Measurements from ENCODE around the gene SYT7.

SYT7 gene

DNA sequence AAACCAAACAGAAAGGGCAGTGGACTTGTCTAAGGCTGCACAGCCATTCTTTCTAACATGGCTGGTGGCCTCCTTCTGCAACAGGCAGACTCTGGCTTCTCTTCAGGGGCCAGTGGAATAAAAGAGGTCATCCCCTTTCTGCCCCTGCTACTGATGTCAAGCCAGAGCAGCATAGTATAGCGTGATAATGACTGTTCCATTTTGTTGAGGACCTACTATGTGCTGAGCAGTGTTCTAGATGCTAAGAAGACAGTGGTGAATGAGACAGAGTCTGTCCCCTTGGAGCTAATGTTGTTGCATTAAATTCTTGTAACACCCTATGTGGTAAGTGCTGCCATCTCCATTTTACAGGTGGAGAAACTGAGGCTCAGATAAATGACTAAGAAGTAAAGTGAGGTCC, 15.7 kb upstream of the SYT7 start:
- H3K27ac Mint-ChIP-seq = no peak overlapping the region
- ATAC-seq (no peak), DNase-seq (no peak)
- no peak overlapping the region for H3K4me3 Mint-ChIP-seq
- no peaks in the 10 kb centered on the region for H3K4me1 Mint-ChIP-seq
- no peaks in the 10 kb centered on the region for H3K9me3 Mint-ChIP-seq
- H3K27me3 Mint-ChIP-seq = peaks cover 48% of the 10 kb centered on the region

DNA sequence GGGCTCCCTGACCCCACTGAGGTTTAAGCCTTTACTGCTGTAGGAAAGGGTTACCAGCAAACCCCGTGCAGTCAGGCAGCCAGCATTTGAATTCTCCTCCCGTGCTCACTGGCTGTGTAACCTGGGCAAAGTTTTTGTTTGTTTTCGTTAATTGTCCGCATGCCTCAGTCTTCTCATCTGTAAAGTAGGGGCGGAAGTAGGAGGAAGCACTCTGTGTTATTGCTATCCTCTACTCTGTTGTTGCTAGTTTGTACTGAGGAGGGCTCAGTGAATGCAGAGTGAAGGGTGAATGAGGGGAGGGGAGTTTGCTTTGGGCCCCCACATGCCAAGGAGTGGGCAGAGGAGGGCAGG, 14.0 kb upstream of the SYT7 start:
- no peaks in the 10 kb centered on the region for H3K9me3 Mint-ChIP-seq
- DNase-seq (no peak), ATAC-seq (no peak)
- peaks cover 43% of the 10 kb centered on the region for H3K27me3 Mint-ChIP-seq
- no peak overlapping the region for H3K4me3 Mint-ChIP-seq
- no peaks in the 10 kb centered on the region for H3K4me1 Mint-ChIP-seq
- no peak overlapping the region for H3K27ac Mint-ChIP-seq

- H3K4me3 Mint-ChIP-seq = no peak overlapping the region
Observed at GRCh38 chr11:61593151-61593550, 12.3 kb upstream of the SYT7 start.

DNA sequence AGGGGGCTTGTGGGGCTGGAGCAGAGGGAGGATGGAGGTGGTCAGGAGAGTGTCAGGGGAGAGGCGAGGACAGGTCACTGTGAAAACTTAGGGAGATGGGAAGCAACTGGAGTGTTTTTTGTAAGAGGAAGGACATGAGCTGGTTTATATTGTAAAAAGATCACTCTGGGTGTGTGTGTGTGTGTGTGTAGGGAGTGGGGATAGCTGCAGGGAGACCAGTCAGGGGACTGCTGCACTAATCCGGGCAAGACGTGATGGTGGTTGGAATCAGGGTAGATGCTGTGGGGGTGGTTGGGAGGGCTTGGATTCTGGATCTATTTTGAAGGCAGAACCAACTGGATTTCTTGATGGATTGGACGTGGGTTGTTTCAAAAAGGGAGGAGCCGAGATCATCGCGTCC, 11.3 kb upstream of the SYT7 start:
- no peak overlapping the region for H3K4me3 Mint-ChIP-seq
- peaks cover 36% of the 10 kb centered on the region for H3K27me3 Mint-ChIP-seq
- DNase-seq (no peak), ATAC-seq (no peak)
- H3K9me3 Mint-ChIP-seq = no peaks in the 10 kb centered on the region
- no peak overlapping the region for H3K27ac Mint-ChIP-seq
- peaks cover 14% of the 10 kb centered on the region for H3K4me1 Mint-ChIP-seq

More at GRCh38 chr11:61593151-61593550, 12.3 kb upstream of the SYT7 start:
- DNase-seq (no peak), ATAC-seq (no peak)
- Mint-ChIP-seq H3K27ac (no peak overlapping the region), H3K4me1 (peaks cover 11% of the 10 kb centered on the region), H3K27me3 (peaks cover 43% of the 10 kb centered on the region), H3K9me3 (no peaks in the 10 kb centered on the region)

DNA sequence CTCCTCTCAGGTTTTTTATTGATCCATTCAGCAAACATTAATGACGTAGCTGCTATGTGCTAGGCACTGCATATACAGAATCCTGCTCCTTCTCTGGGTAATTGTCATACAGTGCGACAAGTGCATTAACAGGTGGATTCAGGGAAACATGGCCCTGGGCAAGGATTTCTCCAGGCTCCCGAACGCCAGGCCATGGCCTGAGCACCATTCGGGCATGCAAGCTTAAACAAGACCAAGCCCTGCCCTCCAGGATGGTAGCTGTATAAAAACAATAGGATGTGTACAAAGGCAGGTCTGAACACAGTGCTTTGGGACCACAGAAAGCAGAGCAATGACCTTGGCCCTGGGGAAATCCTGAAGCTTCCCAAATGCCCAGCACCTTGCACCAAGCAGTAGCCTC, 9.1 kb upstream of the SYT7 start:
- H3K9me3 Mint-ChIP-seq = no peaks in the 10 kb centered on the region
- no peak for ATAC-seq

DNA sequence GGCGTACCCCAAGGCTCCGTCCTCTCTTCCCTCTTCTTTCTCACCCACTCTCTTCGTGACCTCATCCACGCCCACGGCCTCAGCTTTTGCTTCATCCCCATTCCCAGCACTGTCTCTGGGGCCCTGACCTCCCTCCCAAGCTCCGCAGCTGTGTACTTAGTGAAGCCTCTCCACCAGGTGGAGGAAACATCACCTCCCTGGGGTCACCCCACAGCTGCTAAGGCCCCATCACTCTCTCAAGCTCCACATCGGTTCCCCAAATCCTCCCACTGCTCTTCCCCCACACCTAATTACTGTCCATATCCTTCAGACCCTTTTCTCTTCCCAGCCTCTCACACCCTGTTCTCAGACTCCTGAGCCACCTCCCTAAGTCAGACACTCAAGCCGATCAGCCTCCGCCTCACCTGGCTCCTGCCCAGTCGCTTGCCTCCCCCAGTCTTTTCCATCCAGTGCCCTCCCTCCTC, 7.9 kb upstream of the SYT7 start:
- Mint-ChIP-seq H3K27me3 (peaks cover 36% of the 10 kb centered on the region), H3K27ac (peak overlapping the region in 1 of 2 donors; percentile 77), H3K4me3 (peak overlapping the region; percentile 78 to 81), H3K4me1 (peaks cover 14% of the 10 kb centered on the region), H3K9me3 (no peaks in the 10 kb centered on the region)
- DNase-seq = no peak
- no peak for ATAC-seq

More for the DNA sequence above, 9.1 kb upstream of the SYT7 start:
- peaks cover 36% of the 10 kb centered on the region for H3K27me3 Mint-ChIP-seq
- DNase-seq = no peak
- H3K4me3 Mint-ChIP-seq = no peak overlapping the region
- no peak overlapping the region for H3K27ac Mint-ChIP-seq
- peaks cover 14% of the 10 kb centered on the region for H3K4me1 Mint-ChIP-seq

DNA sequence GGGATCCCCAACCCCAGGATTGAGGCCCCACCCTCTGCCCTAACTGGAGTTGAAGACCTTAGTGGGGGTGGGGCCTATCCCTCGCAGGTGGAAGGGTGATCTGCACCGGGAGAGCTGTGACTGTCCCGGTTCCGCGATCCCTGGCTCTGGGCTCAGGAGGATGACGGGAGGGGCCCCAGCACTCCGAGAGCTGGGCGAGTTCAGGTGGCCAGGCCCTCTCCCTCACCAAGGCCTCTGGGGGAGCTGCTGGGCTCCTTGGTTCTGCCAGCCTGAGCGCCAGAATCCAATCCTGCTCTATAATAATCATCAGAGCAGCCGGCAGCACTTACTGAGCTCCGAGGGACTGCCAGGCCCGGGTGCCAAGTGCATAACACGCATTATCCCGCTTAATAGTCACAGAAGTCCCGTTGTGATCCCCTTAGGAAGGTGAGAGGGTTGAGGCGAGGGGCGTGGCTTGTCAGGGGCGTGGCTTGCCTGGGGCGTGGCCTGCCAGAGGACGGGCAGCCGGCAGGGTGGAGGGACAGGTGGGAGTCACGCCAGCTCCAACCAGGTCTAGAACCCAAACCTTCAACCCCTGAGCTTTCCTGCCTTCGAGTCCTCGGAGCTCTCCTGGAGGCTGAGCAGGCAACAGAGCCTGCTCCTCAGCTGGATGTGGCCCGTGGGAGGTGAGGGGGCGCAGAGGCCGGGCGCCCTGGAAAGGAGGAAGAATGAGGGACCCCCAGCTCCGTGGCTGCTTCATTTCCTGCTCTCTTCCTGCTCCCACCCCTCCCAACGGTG, 7.3 kb upstream of the SYT7 start:
- ATAC-seq = peak; percentile 81
- no peak overlapping the region for H3K27ac Mint-ChIP-seq
- peaks cover 14% of the 10 kb centered on the region for H3K4me1 Mint-ChIP-seq
- H3K27me3 Mint-ChIP-seq = peaks cover 38% of the 10 kb centered on the region
- DNase-seq = peak; percentile 57 to 60
- no peaks in the 10 kb centered on the region for H3K9me3 Mint-ChIP-seq
- peak overlapping the region; percentile 78 to 81 for H3K4me3 Mint-ChIP-seq

GRCh38 chr11:61587541-61587941, 6.7 kb upstream of the SYT7 start:
- ATAC-seq (peak; percentile 64), DNase-seq (peak in 1 of 2 donors; percentile 23)
- H3K27ac Mint-ChIP-seq = no peak overlapping the region
- peak overlapping the region in 1 of 2 donors; percentile 81 for H3K4me3 Mint-ChIP-seq
- H3K4me1 Mint-ChIP-seq = peaks cover 14% of the 10 kb centered on the region
- H3K27me3 Mint-ChIP-seq = peaks cover 41% of the 10 kb centered on the region
- no peaks in the 10 kb centered on the region for H3K9me3 Mint-ChIP-seq

DNA sequence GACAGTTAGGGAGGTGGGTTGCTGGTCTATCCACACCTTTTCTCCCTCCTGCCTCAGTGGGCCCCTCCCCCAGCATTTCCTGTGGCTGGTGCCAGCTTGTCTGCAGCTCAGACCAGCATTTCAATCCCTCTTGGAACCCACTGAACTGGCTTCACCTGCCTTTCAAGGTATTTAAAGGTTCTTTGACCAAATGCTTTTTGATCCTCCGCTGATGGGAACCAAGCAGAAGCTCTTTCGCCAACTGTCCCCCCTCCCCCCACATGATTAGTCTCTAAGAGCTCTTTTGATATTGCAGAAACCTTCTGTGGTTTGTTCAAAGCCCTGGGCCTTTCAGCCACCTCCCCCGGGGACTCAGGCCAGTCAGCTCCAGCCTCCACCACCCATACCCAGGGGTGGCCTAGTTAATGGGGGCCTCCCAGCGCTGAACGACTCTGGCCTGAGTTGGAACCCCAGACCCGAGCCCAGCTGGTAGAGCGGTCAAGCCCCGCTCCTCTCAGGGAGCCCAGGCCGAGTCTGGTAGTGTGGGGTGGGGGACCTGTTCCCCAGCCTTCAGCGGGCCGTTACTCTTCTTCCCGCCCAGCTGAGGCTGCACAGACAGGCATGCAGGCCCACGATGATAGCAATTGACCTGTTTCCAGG, 6.0 kb upstream of the SYT7 start:
- DNase-seq (no peak), ATAC-seq (no peak)
- H3K4me1 Mint-ChIP-seq = peaks cover 16% of the 10 kb centered on the region
- H3K9me3 Mint-ChIP-seq = no peaks in the 10 kb centered on the region
- peaks cover 47% of the 10 kb centered on the region for H3K27me3 Mint-ChIP-seq
- H3K4me3 Mint-ChIP-seq = no peak overlapping the region
- H3K27ac Mint-ChIP-seq = no peak overlapping the region

GRCh38 chr11:61585115-61585514, 4.2 kb upstream of the SYT7 start:
- Mint-ChIP-seq H3K27ac (no peak overlapping the region), H3K27me3 (peaks cover 48% of the 10 kb centered on the region), H3K4me3 (no peak overlapping the region), H3K9me3 (no peaks in the 10 kb centered on the region), H3K4me1 (peaks cover 22% of the 10 kb centered on the region)
- DNase-seq = no peak
- ATAC-seq = no peak

DNA sequence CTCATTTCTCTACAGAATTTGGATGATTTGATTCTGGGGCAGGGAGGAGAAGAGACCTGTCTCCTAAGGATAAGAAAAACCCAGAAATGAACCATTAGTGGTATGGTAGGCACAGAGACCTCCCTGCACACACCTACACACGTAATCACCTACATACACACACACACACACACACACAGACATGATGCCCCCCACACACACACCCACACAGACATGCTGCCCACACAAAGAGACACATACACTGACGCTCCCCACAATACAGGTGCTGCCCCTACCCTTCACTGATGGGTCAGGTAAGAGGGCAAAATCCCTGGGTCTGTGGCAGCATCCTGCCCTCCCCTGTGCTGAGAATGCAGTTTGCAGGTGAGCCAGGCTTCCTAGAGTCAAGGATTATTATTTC, 1.1 kb upstream of the SYT7 start:
- peaks cover 16% of the 10 kb centered on the region for H3K4me1 Mint-ChIP-seq
- DNase-seq = no peak
- H3K27ac Mint-ChIP-seq = no peak overlapping the region
- no peak for ATAC-seq
- H3K4me3 Mint-ChIP-seq = peak overlapping the region; percentile 80 to 81
- H3K27me3 Mint-ChIP-seq = peaks cover 57% of the 10 kb centered on the region
- no peaks in the 10 kb centered on the region for H3K9me3 Mint-ChIP-seq

GRCh38 chr11:61580271-61580888, 496 bp downstream of the SYT7 start:
- peaks cover 57% of the 10 kb centered on the region for H3K27me3 Mint-ChIP-seq
- ATAC-seq (peak; percentile 19), DNase-seq (peak in 1 of 2 donors; percentile 20)

DNA sequence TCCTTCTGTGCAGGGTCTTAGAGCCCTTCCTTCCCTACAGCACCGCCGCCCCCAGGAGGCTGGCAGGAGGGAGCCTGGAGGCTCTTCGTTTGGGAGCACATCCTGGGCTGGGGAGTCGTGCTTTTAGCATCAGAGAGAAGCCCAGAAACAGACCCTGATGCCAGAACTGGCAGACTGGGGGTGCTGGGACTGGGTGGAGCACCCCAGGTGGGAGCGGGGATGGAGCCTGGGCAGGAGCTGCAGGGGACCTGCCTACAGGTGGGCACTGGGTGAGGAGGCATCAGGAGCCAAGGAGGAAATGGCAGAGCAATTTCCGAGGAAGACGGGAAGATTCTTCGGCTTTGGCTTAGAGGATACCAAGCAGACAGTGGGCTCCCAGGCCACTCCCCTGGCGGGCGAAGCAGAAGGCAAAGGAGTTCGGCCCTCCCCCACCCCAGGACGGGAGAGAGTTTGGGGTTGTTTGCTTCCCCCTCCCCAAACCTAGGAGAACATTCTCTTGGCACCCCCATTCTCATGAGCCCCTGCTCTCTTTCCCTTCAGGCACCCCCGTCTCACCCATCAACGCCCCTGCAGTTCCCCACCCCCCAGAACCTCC, 1.1 kb downstream of the SYT7 start:
- DNase-seq (no peak), ATAC-seq (no peak)
- H3K4me1 Mint-ChIP-seq = peaks cover 16% of the 10 kb centered on the region
- no peak overlapping the region for H3K27ac Mint-ChIP-seq
- H3K4me3 Mint-ChIP-seq = peak overlapping the region; percentile 49 to 73
- no peaks in the 10 kb centered on the region for H3K9me3 Mint-ChIP-seq
- H3K27me3 Mint-ChIP-seq = peaks cover 57% of the 10 kb centered on the region

More at GRCh38 chr11:61580271-61580888, 496 bp downstream of the SYT7 start:
- Mint-ChIP-seq H3K4me1 (peaks cover 16% of the 10 kb centered on the region), H3K9me3 (no peaks in the 10 kb centered on the region), H3K27ac (no peak overlapping the region), H3K4me3 (peak overlapping the region in 1 of 2 donors; percentile 49)

DNA sequence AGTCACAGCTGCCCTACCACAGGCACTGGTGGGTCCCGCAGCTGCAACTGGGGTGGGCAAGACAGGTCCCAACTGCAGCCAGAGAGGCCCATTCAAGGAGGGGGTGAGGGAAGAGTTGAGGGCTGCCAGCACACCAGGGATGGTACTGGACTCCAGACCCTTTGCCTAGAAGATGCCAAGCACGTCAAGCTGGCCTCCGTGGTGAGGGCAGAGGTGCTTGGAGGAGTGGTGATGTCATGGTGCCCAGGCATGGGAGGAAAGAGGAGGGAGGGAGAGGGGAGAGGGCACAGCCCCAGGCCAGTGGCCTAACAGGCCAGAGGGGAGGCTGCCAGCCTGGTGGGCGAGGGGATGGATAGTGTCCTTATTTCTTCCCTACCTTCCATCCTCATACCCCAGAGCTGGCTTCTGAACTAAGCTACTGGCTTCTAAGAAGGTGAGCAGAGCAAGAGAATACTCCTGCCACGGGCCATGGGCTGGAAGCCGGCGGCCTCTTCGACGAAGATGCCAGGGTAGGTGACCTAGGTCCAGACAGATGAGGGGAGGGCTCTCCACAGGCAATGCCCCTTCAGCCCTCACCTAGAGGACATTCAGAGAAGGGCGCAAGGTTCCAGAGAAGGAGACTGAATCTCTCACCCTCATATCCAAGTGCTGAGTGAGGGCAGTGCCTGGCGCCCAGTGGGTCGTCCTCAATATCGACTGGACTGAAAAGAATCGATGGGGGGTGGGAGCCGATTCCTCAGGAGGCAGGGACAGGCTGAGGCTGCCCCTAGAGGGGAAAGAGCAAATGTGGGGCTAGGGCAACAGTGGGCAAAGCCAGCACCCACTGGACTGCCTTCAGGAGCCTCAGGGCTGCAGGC, 1.8 kb downstream of the SYT7 start:
- no peak for DNase-seq
- no peak overlapping the region for H3K27ac Mint-ChIP-seq
- peaks cover 16% of the 10 kb centered on the region for H3K4me1 Mint-ChIP-seq
- H3K9me3 Mint-ChIP-seq = no peaks in the 10 kb centered on the region
- peaks cover 57% of the 10 kb centered on the region for H3K27me3 Mint-ChIP-seq
- ATAC-seq = no peak
- H3K4me3 Mint-ChIP-seq = peak overlapping the region; percentile 49 to 73

Measured in stimulated activated naive CD8-positive, alpha-beta T cell treated with anti-CD3 and anti-CD28 coated beads, Interleukin-15, amount 100 ng/mL, for 72 hours (primary cell).